DMS53 treated with DMSO at 0.1 percent for 48 hours (cell line): ENCODE data around the gene ADAM15.

ENCODE experiments used
- DNase-seq: peaks from one replicate; lab custom pipeline; 2025; ENCODE audit not compliant: unreplicated experiment; lab: John Stamatoyannopoulos, UW

Gene ADAM15

DNA sequence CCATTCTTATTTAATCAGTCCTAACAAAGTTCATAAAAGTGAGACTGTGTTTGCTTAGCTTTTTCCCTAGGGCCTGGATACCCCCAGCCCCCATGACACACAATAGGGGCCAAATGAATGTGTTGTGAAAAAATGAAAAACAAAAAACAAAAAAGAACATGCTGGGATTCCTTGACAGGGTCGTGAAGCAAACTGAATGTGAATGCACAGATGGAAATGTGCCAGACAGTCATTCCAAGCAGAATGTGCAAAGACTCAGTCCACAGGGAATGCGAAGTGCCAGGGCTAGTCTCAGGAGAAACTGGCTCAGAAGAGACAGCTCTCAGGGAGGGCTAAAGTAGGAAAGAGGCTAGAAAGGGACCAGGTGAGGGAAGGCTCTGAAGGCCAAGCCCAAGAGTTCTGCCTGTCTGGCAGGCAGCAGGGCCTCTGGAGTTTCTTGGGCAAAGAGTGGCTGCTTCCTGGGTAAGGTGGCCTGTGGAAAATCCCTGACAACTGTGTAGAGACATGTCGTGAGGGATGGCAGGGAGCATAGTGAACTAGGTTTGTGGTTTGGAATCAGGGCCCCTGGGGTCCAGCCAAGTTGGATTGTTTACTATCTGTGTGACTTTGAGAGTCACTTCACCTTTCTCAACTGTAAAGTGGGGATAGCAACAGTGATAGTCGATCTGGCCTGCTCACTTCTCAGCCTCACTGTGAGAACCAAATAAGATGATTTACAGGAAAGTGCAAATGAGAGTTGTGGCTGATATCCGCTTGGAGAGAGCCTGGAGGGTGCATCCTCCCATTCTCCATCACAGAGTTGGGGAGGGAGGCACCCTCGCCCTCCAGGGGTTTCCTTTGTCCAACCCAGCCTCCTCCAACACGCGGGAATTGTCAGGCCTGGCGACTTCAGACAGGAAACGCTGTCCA, 1.2 kb upstream of the ADAM15 start:
- DNase-seq: no peak

DNA sequence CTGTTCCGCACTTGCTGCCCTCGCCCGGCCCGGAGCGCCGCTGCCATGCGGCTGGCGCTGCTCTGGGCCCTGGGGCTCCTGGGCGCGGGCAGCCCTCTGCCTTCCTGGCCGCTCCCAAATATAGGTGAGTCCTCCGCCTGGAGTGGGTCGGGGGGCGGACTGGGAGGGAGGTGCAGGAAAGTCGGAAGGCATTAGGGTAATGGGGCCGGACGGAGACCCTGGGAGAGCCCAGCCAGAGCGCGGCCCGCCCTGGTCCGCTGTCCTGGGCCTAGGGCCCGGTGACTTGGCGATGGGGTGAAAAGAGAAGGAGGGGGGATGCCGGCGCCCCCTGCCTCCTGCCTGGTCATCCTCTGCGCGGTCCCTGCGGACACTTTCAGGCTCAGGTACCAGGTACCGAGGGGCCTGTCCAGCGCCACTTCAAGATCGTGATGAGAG, 243 bp downstream of the ADAM15 start:
- no peak for DNase-seq

DNA sequence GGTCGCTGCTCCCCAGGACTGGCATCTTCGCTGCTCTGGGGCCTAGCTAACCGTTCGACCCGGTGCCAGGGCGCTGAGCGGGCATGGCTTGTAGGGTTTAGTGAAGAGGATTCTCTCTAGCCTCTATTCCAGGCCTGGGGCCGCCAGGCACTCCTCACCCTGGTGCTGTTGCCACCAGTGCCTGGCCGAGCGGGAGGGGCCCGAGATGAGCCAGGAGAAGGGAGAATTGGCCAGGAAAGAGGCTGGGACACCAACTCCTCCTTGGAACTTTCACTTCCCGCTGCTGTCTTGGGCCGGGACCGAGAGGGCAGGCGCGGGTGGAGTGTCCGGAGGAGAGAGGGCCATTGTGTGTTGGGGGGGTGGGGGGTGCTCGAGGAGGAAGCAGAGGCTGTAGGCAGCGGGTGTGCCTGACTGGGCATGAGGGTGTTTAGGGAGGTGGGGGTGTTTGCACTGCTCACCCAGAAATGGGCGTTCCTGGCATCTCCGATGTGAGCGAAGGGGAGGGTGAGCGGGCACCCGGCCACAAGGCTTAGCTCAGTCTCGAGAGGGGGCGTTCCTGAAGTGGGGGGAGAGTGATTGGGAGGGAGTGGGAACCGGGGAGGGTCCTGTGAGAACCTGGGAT, 772 bp downstream of the ADAM15 start:
- no peak for DNase-seq

DNA sequence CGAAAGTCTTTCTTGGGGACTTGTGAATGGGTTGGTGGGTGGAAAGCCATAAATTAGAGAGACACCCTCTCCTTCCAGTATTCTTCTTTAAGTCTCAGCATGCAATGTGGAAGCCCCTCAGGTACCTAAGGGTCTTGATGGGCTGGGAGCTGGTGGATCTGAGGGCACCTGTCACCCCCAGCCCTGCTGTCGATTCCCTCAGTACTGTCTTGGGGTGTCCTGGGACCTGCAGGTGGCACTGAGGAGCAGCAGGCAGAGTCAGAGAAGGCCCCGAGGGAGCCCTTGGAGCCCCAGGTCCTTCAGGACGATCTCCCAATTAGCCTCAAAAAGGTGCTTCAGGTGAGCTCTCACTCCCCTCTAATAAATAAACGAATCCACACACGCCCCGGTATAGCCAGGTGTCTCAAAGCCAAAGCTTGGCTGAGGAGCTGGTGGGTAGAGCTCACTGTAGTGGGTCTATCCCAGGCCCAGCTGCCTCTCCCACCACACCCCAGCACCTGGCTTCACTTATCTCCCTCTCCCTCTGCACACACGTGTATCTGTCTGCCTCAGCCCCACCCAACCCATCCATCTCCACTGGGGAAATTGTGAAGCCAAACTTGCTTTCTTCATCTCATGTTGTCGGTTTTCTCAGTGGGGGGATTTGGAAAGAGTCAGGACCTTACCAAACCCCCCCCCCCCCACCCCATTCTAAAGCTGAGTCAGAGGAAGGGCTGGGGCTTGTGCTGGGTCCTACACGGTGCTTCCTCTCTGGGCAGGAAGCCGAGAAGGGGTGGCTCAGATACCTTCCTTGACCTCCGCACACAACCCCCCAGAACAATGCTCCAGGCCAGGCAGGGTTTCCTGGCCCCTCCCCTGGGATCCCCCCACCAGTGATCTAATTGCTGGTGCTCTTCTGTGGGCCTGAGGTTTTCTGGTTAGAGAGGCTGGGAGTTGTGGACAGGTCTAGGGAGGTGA, 1.6 kb downstream of the ADAM15 start:
- no peak for DNase-seq

- DNase-seq: no peak
Observed at GRCh38 chr1:155053531-155054105, 2.5 kb downstream of the ADAM15 start.

DNA sequence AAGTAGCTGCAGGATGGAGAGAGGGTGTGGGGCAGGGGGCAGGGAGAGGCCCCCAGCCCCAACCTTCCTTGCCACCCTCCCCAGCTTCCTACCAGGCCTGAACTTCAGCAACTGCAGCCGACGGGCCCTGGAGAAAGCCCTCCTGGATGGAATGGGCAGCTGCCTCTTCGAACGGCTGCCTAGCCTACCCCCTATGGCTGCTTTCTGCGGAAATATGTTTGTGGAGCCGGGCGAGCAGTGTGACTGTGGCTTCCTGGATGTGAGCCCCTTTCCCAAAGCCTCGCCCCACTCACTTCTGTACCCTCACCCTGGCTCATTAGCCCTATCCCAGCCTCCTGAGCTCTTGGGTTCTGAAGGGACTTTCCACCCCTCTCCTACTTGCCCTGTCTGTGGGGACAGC, 6.0 kb downstream of the ADAM15 start:
- no peak for DNase-seq

- no peak for DNase-seq
Observed at GRCh38 chr1:155057788-155058211, 6.7 kb downstream of the ADAM15 start.

DNA sequence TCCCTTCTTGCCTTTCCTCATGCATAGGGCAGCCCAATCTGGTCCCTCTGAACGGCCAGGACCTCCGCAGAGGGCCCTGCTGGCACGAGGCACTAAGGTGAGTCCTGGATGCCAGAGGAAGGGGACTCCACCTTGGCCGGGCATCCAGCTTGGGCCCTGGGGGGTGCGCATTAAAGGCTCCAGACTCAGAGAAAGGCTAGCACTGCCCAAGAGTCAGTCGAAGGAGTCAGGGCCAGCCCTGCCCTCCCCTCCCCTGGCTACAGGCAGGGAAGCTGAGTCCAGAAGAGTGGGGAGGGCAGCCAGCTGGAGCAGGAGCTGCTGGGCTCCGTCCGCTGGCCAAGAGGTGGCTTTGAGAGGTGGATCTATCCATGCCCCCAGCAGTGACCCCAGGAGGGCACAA, 9.6 kb downstream of the ADAM15 start:
- no peak for DNase-seq

GRCh38 chr1:155061381-155062150, 10.4 kb downstream of the ADAM15 start:
- peak; percentile 77 for DNase-seq

DNA sequence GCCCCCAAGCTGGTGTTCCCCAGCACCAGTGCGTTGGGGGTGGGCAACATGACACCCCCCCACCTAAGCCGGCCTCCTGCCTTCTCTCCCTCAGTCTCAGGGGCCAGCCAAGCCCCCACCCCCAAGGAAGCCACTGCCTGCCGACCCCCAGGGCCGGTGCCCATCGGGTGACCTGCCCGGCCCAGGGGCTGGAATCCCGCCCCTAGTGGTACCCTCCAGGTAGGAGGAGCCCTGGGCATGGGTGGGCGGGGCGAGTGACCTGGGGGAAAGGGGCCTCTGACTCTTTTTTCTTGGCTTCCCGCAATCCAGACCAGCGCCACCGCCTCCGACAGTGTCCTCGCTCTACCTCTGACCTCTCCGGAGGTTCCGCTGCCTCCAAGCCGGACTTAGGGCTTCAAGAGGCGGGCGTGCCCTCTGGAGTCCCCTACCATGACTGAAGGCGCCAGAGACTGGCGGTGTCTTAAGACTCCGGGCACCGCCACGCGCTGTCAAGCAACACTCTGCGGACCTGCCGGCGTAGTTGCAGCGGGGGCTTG, 11.1 kb downstream of the ADAM15 start:
- DNase-seq: no peak

- DNase-seq: peak; percentile 52
Observed at GRCh38 chr1:155062702-155063411, 11.7 kb downstream of the ADAM15 start.

- peak; percentile 75 for DNase-seq
Observed at GRCh38 chr1:155063550-155064110, 12.5 kb downstream of the ADAM15 start, which contains the start of gene EFNA4. TSS of gene EFNA4 (plus strand) at chr1:155063740. CDS start at chr1:155063824, 84 bp downstream.

DNA sequence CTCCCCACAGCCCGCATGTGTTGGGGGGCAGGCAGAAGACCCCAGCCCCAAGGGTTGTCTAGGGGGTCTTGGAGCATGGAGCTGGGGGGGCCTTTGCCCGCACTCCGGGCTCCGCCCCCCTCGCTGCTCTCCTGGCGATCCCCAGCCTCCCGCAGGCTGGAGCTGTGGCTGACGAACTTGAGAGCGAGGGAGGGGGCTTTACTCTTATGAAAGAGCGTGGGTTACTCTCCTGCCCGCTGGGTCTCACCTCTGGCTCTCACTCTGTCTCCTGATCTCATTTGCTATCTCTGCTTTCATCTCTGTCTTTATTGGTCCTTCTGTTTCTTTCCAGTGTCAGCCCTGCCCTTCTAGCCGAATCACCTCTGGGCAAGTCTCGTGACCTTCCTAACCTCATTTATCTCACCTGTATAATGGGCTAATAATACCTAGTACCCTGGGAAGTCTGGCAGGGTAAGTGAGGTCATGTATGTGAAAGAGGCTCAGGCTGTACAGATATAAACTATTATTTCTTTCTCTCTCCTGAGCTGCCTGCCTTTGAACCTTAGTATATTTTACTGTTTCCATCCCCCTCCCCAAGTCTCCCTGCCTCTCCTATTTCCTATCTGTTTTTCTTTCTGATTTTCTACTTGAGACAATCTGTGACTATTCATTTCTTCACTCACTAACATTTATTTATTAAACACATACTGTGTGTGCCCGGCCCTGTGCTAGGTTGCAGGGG, 13.2 kb downstream of the ADAM15 start:
- DNase-seq: peak; percentile 39

DNA sequence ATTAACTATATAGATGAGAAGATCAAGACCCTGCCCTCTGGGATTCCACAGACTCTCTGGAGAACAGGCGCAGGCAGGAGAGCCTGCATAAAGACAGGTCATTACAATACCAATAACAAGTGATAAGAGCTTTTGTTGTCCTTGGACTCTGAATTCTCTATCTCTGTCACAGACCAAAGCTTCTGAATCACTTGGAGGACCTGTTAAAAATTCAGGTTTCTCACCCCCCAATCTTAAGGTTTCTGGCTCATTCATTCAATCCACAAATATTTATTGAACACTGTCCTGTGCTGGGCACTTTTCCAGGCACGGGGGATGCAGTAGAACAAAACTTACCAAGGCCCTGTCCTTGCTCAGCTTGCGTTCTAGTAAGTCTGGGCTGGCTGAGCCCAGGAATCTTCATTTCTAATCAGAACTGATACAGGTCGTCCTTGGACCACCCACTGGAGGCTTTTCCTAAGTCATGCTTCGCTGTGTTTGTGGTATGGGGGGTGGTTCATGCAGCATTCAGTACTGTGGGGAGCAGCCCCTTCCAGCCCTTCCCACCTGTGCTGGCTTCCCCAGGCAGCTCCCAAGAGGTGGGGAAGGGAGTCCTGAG, 13.8 kb downstream of the ADAM15 start:
- DNase-seq: no peak

- no peak for DNase-seq
Observed at GRCh38 chr1:155066777-155067176, 15.7 kb downstream of the ADAM15 start.

GRCh38 chr1:155068599-155068998, 17.5 kb downstream of the ADAM15 start:
- no peak for DNase-seq

DNA sequence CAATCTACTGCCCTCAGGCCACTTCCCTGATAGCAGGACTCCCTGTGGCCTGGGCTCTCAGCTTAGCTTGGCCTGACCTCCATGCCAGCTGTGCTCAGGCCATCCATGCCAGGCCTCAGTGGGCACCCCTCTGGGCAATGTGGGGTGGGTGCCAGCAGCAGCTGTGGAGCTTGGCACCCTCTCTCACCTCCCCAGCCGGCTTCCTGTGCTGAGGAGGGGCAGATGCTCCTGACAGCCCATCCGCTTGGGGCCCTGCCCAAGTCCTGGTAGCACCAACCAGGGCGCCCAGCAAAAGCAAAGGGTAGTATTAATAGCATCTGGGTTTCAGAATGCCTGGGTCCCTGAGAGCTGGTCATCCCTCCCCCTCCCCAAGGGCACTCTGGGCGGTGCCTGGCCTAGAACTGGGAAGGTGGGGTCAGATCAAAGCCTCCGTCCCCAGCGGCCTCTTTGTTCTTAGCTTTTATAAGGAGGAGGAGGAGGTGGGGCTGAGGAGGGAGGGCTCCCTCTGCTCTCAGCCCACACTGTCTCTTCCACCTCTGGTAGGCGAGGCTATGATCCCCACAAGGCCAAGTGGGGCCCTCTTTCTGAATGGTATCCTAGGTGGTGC, 18.5 kb downstream of the ADAM15 start:
- no peak for DNase-seq
